Activated CD4-positive, alpha-beta memory T cell treated with anti-CD3 and anti-CD28 coated beads for 36 hours (primary cell): Measurements from ENCODE around the gene KRTAP10-6. TPM values are rescaled to one million over a fixed set of nuclear protein-coding genes. Genes with fewer than 3 reads are reported as not detected.
"Not testable (repeated sequence)": the region's sequence is repeated elsewhere in the genome, so short reads cannot be mapped to it uniquely, and the experiment has no call there.

Experiments used
- CTCF ChIA-PET: fragments of 350-600 bp; sonication (Branson Sonifier 250); formaldehyde crosslinking; loops from one replicate; lab custom pipeline; 2021; ENCODE audit warnings: antibody characterized with exemption, inconsistent platforms; lab: Charles Lee
- POLR2A ChIA-PET: fragments of 350-600 bp; sonication (Branson Sonifier 250); formaldehyde crosslinking; loops from one replicate; lab custom pipeline; 2021; ENCODE audit warnings: antibody characterized with exemption; lab: Charles Lee
- DNase-seq: peaks from one replicate; pipeline ENCODE4 v3.0.0-alpha.2; 2020
- H3K27ac Mint-ChIP-seq: one replicate; pipeline ENCODE4 v1.8.0; 2021; ENCODE audit warnings: mixed read lengths
- H3K27me3 Mint-ChIP-seq: one replicate; pipeline ENCODE4 v1.8.0; 2021; ENCODE audit warnings: mixed read lengths
- H3K36me3 Mint-ChIP-seq: one replicate; pipeline ENCODE4 v1.8.0; 2021; ENCODE audit warnings: mixed read lengths
- H3K4me1 Mint-ChIP-seq: one replicate; pipeline ENCODE4 v1.8.0; 2021; ENCODE audit warnings: low read depth, mixed read lengths
- H3K4me3 Mint-ChIP-seq: one replicate; pipeline ENCODE4 v1.8.0; 2021; ENCODE audit warnings: mild to moderate bottlenecking, mixed read lengths
- H3K9me3 Mint-ChIP-seq: one replicate; pipeline ENCODE4 v1.8.0; 2021; ENCODE audit warnings: mixed read lengths
- intact Hi-C: fragments of 100-400 bp; cut with micrococcal nuclease; formaldehyde crosslinking; loops from one replicate; pipeline ENCODE4 v1.15.1; 2023
- total RNA-seq, 2 experiments: library from RNA; stranded (reverse); gene quantifications; one replicate each; pipeline ENCODE4 v1.2.3, GENCODE V29; 2021

Gene KRTAP10-6
- total RNA-seq, 2 experiments from 2014 or later: not detected

- no peaks in the 10 kb centered on the region for H3K27me3 Mint-ChIP-seq
- CTCF ChIA-PET: no interaction called here
- H3K4me3 Mint-ChIP-seq: no peak overlapping the region
- intact Hi-C loops: no loop called here
- POLR2A ChIA-PET: no interaction called here
- peaks cover 4% of the 10 kb centered on the region for H3K9me3 Mint-ChIP-seq
- H3K27ac Mint-ChIP-seq: no peak overlapping the region
- DNase-seq: no peak
- H3K36me3 Mint-ChIP-seq: no peaks in the 10 kb centered on the region
- no peaks in the 10 kb centered on the region for H3K4me1 Mint-ChIP-seq
Measured at GRCh38 chr21:44601596-44602462, 9.5 kb upstream of the KRTAP10-6 start.

GRCh38 chr21:44601091-44601490 is 8.8 kb upstream of the KRTAP10-6 start:
- H3K27ac Mint-ChIP-seq, DNase-seq, CTCF ChIA-PET, POLR2A ChIA-PET, H3K36me3 Mint-ChIP-seq, intact Hi-C loops, H3K27me3 Mint-ChIP-seq, H3K9me3 Mint-ChIP-seq, H3K4me1 Mint-ChIP-seq, H3K4me3 Mint-ChIP-seq: not testable (repeated sequence)

- H3K27ac Mint-ChIP-seq, POLR2A ChIA-PET, H3K36me3 Mint-ChIP-seq, H3K27me3 Mint-ChIP-seq, H3K4me3 Mint-ChIP-seq, DNase-seq, CTCF ChIA-PET, H3K4me1 Mint-ChIP-seq, H3K9me3 Mint-ChIP-seq, intact Hi-C loops: not testable (repeated sequence)
Measured at GRCh38 chr21:44600118-44600978, 8.0 kb upstream of the KRTAP10-6 start, which contains the start of gene KRTAP10-7. TSS of gene KRTAP10-7 (plus strand) at chr21:44600597. CDS start at chr21:44600622, 25 bp downstream.

- intact Hi-C loops: no loop called here
- Mint-ChIP-seq H3K27ac (no peak overlapping the region), H3K9me3 (peaks cover 2% of the 10 kb centered on the region), H3K27me3 (no peaks in the 10 kb centered on the region), H3K36me3 (no peaks in the 10 kb centered on the region), H3K4me3 (no peak overlapping the region), H3K4me1 (no peaks in the 10 kb centered on the region)
- CTCF ChIA-PET: no interaction called here
- no peak for DNase-seq
- POLR2A ChIA-PET: no interaction called here
Measured at GRCh38 chr21:44599264-44600029, 7.1 kb upstream of the KRTAP10-6 start.

- intact Hi-C loops: no loop called here
- Mint-ChIP-seq H3K36me3 (no peaks in the 10 kb centered on the region), H3K4me3 (no peak overlapping the region), H3K27me3 (no peaks in the 10 kb centered on the region), H3K9me3 (peaks cover 2% of the 10 kb centered on the region), H3K4me1 (no peaks in the 10 kb centered on the region), H3K27ac (no peak overlapping the region)
- ChIA-PET CTCF (no interaction called here), POLR2A (no interaction called here)
- no peak for DNase-seq
Measured at GRCh38 chr21:44598061-44598460, 5.8 kb upstream of the KRTAP10-6 start.

- peaks cover 2% of the 10 kb centered on the region for H3K9me3 Mint-ChIP-seq
- H3K36me3 Mint-ChIP-seq: no peaks in the 10 kb centered on the region
- CTCF ChIA-PET: no interaction called here
- H3K27me3 Mint-ChIP-seq: no peaks in the 10 kb centered on the region
- H3K4me1 Mint-ChIP-seq: no peaks in the 10 kb centered on the region
- no peak for DNase-seq
- H3K4me3 Mint-ChIP-seq: no peak overlapping the region
- no peak overlapping the region for H3K27ac Mint-ChIP-seq
- POLR2A ChIA-PET: no interaction called here
- intact Hi-C loops: no loop called here
Measured at GRCh38 chr21:44596068-44596725, 3.9 kb upstream of the KRTAP10-6 start.

GRCh38 chr21:44595524-44595923 is 3.2 kb upstream of the KRTAP10-6 start:
- no peak for DNase-seq
- Mint-ChIP-seq H3K4me1 (no peaks in the 10 kb centered on the region), H3K27me3 (no peaks in the 10 kb centered on the region), H3K9me3 (peaks cover 2% of the 10 kb centered on the region), H3K27ac (no peak overlapping the region), H3K4me3 (no peak overlapping the region), H3K36me3 (no peaks in the 10 kb centered on the region)
- CTCF ChIA-PET: no interaction called here
- intact Hi-C loops: no loop called here
- POLR2A ChIA-PET: no interaction called here

- H3K9me3 Mint-ChIP-seq: peaks cover 2% of the 10 kb centered on the region
- ChIA-PET POLR2A (no interaction called here), CTCF (no interaction called here)
- H3K4me1 Mint-ChIP-seq: no peaks in the 10 kb centered on the region
- H3K36me3 Mint-ChIP-seq: no peaks in the 10 kb centered on the region
- H3K4me3 Mint-ChIP-seq: no peak overlapping the region
- no peak overlapping the region for H3K27ac Mint-ChIP-seq
- H3K27me3 Mint-ChIP-seq: peaks cover under 1% of the 10 kb centered on the region
- no peak for DNase-seq
- intact Hi-C loops: no loop called here
Measured at GRCh38 chr21:44594406-44594916, 2.2 kb upstream of the KRTAP10-6 start.

GRCh38 chr21:44593598-44594405 is 1.5 kb upstream of the KRTAP10-6 start:
- POLR2A ChIA-PET: no interaction called here

GRCh38 chr21:44591801-44592130 is 539 bp downstream of the KRTAP10-6 start:
- H3K4me3 Mint-ChIP-seq, intact Hi-C loops, POLR2A ChIA-PET, H3K27me3 Mint-ChIP-seq, DNase-seq, H3K9me3 Mint-ChIP-seq, CTCF ChIA-PET, H3K4me1 Mint-ChIP-seq, H3K27ac Mint-ChIP-seq, H3K36me3 Mint-ChIP-seq: not testable (repeated sequence)

More at GRCh38 chr21:44593598-44594405, 1.5 kb upstream of the KRTAP10-6 start:
- Mint-ChIP-seq H3K27me3 (peaks cover 5% of the 10 kb centered on the region), H3K4me3 (no peak overlapping the region), H3K9me3 (peaks cover 2% of the 10 kb centered on the region), H3K27ac (no peak overlapping the region), H3K4me1 (no peaks in the 10 kb centered on the region), H3K36me3 (no peaks in the 10 kb centered on the region)
- CTCF ChIA-PET: no interaction called here
- intact Hi-C loops: no loop called here
- no peak for DNase-seq
